HepG2 (cell line): ENCODE measurements around the gene EXOC6B. TPM values are rescaled to one million over a fixed set of nuclear protein-coding genes. Genes with fewer than 3 reads are reported as not detected.

Experiments
- ATAC-seq: fragments of 200-7000 bp; cut with Tn5 transposase; 3 replicates; pipeline ENCODE4 v1.9.1; 2020; ENCODE audit warnings: mild to moderate bottlenecking, moderate library complexity
- BruUV-seq: library from RNA; stranded (reverse); fragments of 400-500 nt; replicated peaks from 2 replicates; lab custom pipeline; 2021; lab: Mats Ljungman, UMichigan
- CTCF ChIA-PET: fragments of 300-600 bp; formaldehyde crosslinking; extraction: SDS; loops from one replicate; lab custom pipeline; 2021; ENCODE audit warnings: low total read pairs, inconsistent platforms, low intra/inter-chr PET ratio; lab: Yijun Ruan, JAX
- POLR2A ChIA-PET: fragments of 350-600 bp; sonication (Branson Sonifier 250); formaldehyde crosslinking; loops from one replicate; lab custom pipeline; 2020; ENCODE audit warnings: antibody characterized with exemption, inconsistent platforms; lab: Yijun Ruan, JAX
- DNase-seq: peaks from one replicate; pipeline ENCODE4 v3.0.0-alpha.2; 2015; ENCODE audit warnings: low spot score
- FAIRE-seq: peaks from 3 replicates; lab custom pipeline; 2011; peaks lifted over from hg19 to GRCh38; lab: Jason Lieb, UNC
- H2AFZ ChIP-seq: one replicate; pipeline ENCODE4 v1.6.1; 2011; ENCODE audit warnings: low read length, inconsistent platforms
- H3K27ac ChIP-seq: fragments of 300-600 bp; 3 replicates; pipeline ENCODE4 v1.8.0; 2011; ENCODE audit warnings: mixed run types, mild to moderate bottlenecking, mixed read lengths, low read length, inconsistent platforms; ENCODE audit not compliant: insufficient read depth; ENCODE audit errors: extremely low read length
- H3K27me3 ChIP-seq, 2 experiments: fragments of 200-600 bp in 1 of 2; 2 replicates in 1 of 2; 3 replicates in 1 of 2; pipeline versions ENCODE4 v1.6.0 to v1.8.0; 2011; ENCODE audit warnings: low read length in 2 of 2, mild to moderate bottlenecking in 2 of 2, moderate library complexity in 2 of 2, inconsistent platforms in 1 of 2; ENCODE audit not compliant: insufficient read depth in 2 of 2, control insufficient read depth in 1 of 2
- H3K36me3 ChIP-seq, 2 experiments: fragments of 200-600 bp in 1 of 2; replicated peaks in 1 of 2; 2 replicates in 1 of 2; 3 replicates in 1 of 2; pipeline versions ENCODE4 v1.5.1 to v1.8.0; 2011; ENCODE audit warnings: low read length in 2 of 2, inconsistent platforms in 1 of 2; ENCODE audit not compliant: insufficient read depth in 2 of 2, control insufficient read depth in 1 of 2
- H3K4me1 ChIP-seq: 2 replicates; pipeline ENCODE4 v1.5.1; 2012; ENCODE audit warnings: low read length, inconsistent platforms; ENCODE audit not compliant: insufficient read depth
- H3K4me2 ChIP-seq: 2 replicates; pipeline ENCODE4 v1.6.0; 2011; ENCODE audit warnings: low read depth, low read length, inconsistent platforms
- H3K4me3 ChIP-seq, 3 experiments: fragments of 200-600 bp in 1 of 3; sonication (generic), shearing (Covaris generic) in 1 of 3; replicated peaks in 1 of 3; 2 replicates each; pipeline ENCODE4 v1.5.1; 2011 to 2016; ENCODE audit warnings: low read length in 3 of 3, inconsistent platforms in 2 of 3, low read depth in 2 of 3, mild to moderate bottlenecking in 2 of 3, control low read depth in 1 of 3, mixed read lengths in 1 of 3; ENCODE audit not compliant: insufficient read depth in 1 of 3
- H3K79me2 ChIP-seq: one replicate; pipeline ENCODE4 v1.6.1; 2011; ENCODE audit warnings: low read length, inconsistent platforms; ENCODE audit not compliant: insufficient read depth
- H3K9ac ChIP-seq: 2 replicates; pipeline ENCODE4 v1.6.0; 2011; ENCODE audit warnings: mild to moderate bottlenecking, low read depth, low read length, inconsistent platforms; ENCODE audit not compliant: insufficient read depth
- H3K9me3 ChIP-seq: 2 replicates; pipeline ENCODE4 v1.5.1; 2012; ENCODE audit warnings: mild to moderate bottlenecking, low read length
- H4K20me1 ChIP-seq: 2 replicates; pipeline ENCODE4 v1.6.0; 2011; ENCODE audit warnings: inconsistent platforms, mild to moderate bottlenecking, low read length, moderate library complexity; ENCODE audit not compliant: insufficient read depth
- CEBPB ChIP-seq: IDR thresholded peaks from 2 replicates; pipeline ENCODE4 v1.6.1; 2011; ENCODE audit warnings: low read depth, low read length, improper control_type of control experiment, borderline replicate concordance
- KLF16 ChIP-seq, 2 experiments: sonication (generic) in 1 of 2; formaldehyde crosslinking in 1 of 2; IDR thresholded peaks; 2 replicates each; pipeline versions ENCODE4 v1.6.1 to v1.8.0; 2016 to 2023; ENCODE audit warnings: missing genetic modification reagents in 2 of 2, missing compliant biosample characterization in 1 of 2
- RORA ChIP-seq: sonication (generic); formaldehyde crosslinking; IDR thresholded peaks from 2 replicates; pipeline ENCODE4 v1.5.0; 2020; ENCODE audit warnings: mild to moderate bottlenecking, missing genetic modification reagents, moderate library complexity
- SALL1 ChIP-seq: sonication (generic); formaldehyde crosslinking; IDR thresholded peaks from 2 replicates; pipeline ENCODE4 v1.8.0; 2022; ENCODE audit warnings: mild to moderate bottlenecking, missing genetic modification reagents
- STAG1 ChIP-seq: sonication (generic); formaldehyde crosslinking; IDR thresholded peaks from 2 replicates; pipeline ENCODE4 v1.4.0; 2020; ENCODE audit warnings: missing genetic modification reagents
- TCF12 ChIP-seq, 2 experiments: fragments of 450-650 bp in 1 of 2; sonication (generic) in 1 of 2; formaldehyde crosslinking in 1 of 2; IDR thresholded peaks; 2 replicates each; pipeline versions ENCODE4 v1.6.1 to v1.8.0; 2017 to 2022; ENCODE audit warnings: antibody characterized with exemption in 1 of 2, mild to moderate bottlenecking in 1 of 2, missing genetic modification reagents in 1 of 2, moderate library complexity in 1 of 2
- ZFP36 ChIP-seq: fragments of 150-350 bp; IDR thresholded peaks from 2 replicates; pipeline ENCODE4 v1.6.1; 2018; ENCODE audit warnings: borderline replicate concordance, low read length, low read depth; ENCODE audit not compliant: partially characterized antibody
- ZNF232 ChIP-seq: sonication (generic); formaldehyde crosslinking; IDR thresholded peaks from 2 replicates; pipeline ENCODE4 v1.4.0; 2020; ENCODE audit warnings: missing genetic modification reagents, borderline replicate concordance
- WGBS: methylation state at CpG from one replicate; pipeline ENCODE4 v1.1.6; 2017; ENCODE audit warnings: low lambda C conversion rate; 5-methylcytosine and 5-hydroxymethylcytosine counted together
- in situ Hi-C: cut with HindIII; loops from 2 replicates; pipeline ENCODE4 v1.10.0; 2017; ENCODE audit warnings: low pct_unique_long_range_greater_than_20kb; ENCODE audit not compliant: extremely low pct_ligation_motif_present
- intact Hi-C: fragments of 100-400 bp; cut with micrococcal nuclease; formaldehyde crosslinking; loops from one replicate; pipeline ENCODE4 v1.10.0; 2022; ENCODE audit not compliant: unreplicated experiment
- polyA plus RNA-seq, 8 experiments: library from polyadenylated mRNA; depleted of rRNA in 3 of 8; stranded (reverse) in 7 of 8; unstranded in 1 of 8; fragments of >200 nt; fragmentation: Illumina TruSeq in 4 of 8; extraction: Trizol in 4 of 8; gene quantifications; 2 replicates each; pipeline versions ENCODE4 v1.2.1 to v1.2.3, GENCODE V29; 2011 to 2016; ENCODE audit warnings: low read depth in 4 of 8, missing spikeins in 1 of 8, mixed read lengths in 1 of 8; ENCODE audit not compliant: insufficient read depth in 1 of 8
- total RNA-seq, 5 experiments: library from RNA; depleted of rRNA; stranded (reverse); fragments of >200 nt; fragmentation: Illumina TruSeq; extraction: Trizol; gene quantifications; 2 replicates each; pipeline ENCODE4 v1.2.3, GENCODE V29; 2016; ENCODE audit warnings: low read depth in 1 of 5

EXOC6B gene
- total and polyA plus RNA-seq, 2 of the 13 experiments (the other 11 are each of a cell fraction or from before 2014, with no cell fraction given) = 9.1 to 15.9 TPM

DNA sequence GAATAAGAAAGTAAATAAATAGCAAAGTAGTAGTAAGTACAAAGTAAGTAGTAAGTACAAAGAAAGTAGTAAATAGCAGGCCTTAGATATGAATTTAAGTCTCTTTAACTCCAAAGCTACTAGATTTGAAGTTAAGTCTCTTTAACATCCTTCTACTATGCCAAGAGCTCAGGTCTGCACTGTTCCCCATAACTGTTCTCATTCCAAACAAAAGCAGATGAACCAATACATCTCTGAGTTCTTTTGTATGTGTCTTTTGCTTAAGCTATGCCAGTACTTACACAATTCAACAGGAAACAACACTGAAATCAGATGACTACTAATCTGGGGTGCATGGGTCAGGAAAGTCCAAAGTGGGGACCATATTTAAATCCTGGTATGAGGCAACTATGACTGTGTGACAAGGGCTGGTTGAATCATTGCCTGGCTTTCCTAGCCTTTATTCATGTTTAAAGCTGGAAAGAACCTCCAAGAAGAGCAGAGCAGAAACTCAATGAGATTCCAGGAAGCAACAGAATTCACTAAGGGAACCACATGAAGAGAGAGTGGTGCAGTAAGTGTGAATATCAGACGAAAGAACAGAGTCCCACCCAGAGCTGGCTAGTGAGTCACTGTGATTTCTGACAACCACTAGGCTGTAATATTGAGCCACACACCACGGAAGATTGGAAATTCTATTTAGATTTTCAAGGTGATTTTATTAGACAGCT lies 627.1 kb downstream of the EXOC6B start:
- in situ Hi-C loops (no loop called here), intact Hi-C loops (no loop called here)
- no peak for FAIRE-seq
- DNase-seq = peak; percentile 34
- ChIA-PET CTCF (no interaction called here), POLR2A (no interaction called here)
- no peak overlapping the region for H3K4me3 ChIP-seq
- no peaks in the 10 kb centered on the region for H3K27me3 ChIP-seq
- BruUV-seq = no TSS peak
- 0 out of 2 replicates have a peak, but pooled peaks have one; percentile 7 for TF ChIP-seq STAG1
- no peak for TF ChIP-seq KLF16 (CRISPR knock-in tag; IDR thresholded peaks at IDR 0.05)
- no peak for TF ChIP-seq RORA (CRISPR knock-in tag)
- peak; percentile 49; the same call in 1 of the 2 replicates for TF ChIP-seq CEBPB
- no peaks in the 10 kb centered on the region for H3K36me3 ChIP-seq
- no peaks in the 10 kb centered on the region for H3K79me2 ChIP-seq
- no peaks in the 10 kb centered on the region for H4K20me1 ChIP-seq
- H3K9ac ChIP-seq = no peak overlapping the region
- 64% methylated on average over 2 of the region's 2 CpGs for WGBS
- H3K4me1 ChIP-seq = peaks cover 3% of the 10 kb centered on the region
- no peak overlapping the region for H3K27ac ChIP-seq
- H2AFZ ChIP-seq = no peak overlapping the region
- no peaks in the 10 kb centered on the region for H3K9me3 ChIP-seq
- peak; percentile 46; the same call in 2 of the 3 replicates for ATAC-seq
- no peak overlapping the region for H3K4me2 ChIP-seq

DNA sequence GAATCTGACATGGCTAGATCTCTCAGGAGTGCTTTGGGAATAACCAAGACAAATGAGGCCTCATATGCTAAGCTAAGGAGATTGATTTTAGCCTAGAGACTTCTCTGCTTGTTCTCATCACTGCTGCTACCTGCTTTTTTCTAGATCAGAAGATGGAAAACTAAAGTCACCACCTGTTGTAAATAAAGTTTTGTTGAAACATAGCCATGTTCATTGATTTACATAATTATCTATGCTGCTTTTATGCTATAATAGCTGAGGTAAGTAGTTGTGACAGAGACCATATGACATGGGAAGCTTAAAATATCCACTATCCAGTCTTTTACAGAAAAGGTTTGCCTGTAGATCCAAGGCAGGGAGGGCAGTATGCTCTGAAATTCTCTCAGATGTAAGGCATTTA lies 632.1 kb downstream of the EXOC6B start:
- FAIRE-seq (no peak), DNase-seq (no peak), ATAC-seq (no peak)
- intact Hi-C loops = no loop called here
- Histone ChIP-seq H3K4me3 (no peak overlapping the region), H4K20me1 (no peaks in the 10 kb centered on the region), H3K4me2 (no peak overlapping the region), H3K9ac (no peak overlapping the region), H2AFZ (no peak overlapping the region), H3K9me3 (no peaks in the 10 kb centered on the region), H3K27ac (no peak overlapping the region), H3K79me2 (no peaks in the 10 kb centered on the region), H3K27me3 (no peaks in the 10 kb centered on the region), H3K36me3 (no peaks in the 10 kb centered on the region), H3K4me1 (no peaks in the 10 kb centered on the region)
- ChIA-PET POLR2A (no interaction called here), CTCF (no interaction called here)
- BruUV-seq = no TSS peak
- in situ Hi-C loops = no loop called here
- TF ChIP-seq SALL1 (CRISPR knock-in tag) (no peak), ZNF232 (no peak), TCF12 (IDR thresholded peaks at IDR 0.05) (no peak), TCF12 (CRISPR knock-in tag; IDR thresholded peaks at IDR 0.05) (no peak), ZFP36 (no peak)
